ENCODE results near the gene ELF4. TPM values are rescaled to one million over a fixed set of nuclear protein-coding genes. Genes with fewer than 3 reads are reported as not detected.

ELF4 gene
- total and polyA plus RNA-seq, 9 of the 15 experiments (the other 6 are each of a cell fraction or from before 2014, with no cell fraction given): 5.9 to 55.8 (median 25.2) TPM

DNA sequence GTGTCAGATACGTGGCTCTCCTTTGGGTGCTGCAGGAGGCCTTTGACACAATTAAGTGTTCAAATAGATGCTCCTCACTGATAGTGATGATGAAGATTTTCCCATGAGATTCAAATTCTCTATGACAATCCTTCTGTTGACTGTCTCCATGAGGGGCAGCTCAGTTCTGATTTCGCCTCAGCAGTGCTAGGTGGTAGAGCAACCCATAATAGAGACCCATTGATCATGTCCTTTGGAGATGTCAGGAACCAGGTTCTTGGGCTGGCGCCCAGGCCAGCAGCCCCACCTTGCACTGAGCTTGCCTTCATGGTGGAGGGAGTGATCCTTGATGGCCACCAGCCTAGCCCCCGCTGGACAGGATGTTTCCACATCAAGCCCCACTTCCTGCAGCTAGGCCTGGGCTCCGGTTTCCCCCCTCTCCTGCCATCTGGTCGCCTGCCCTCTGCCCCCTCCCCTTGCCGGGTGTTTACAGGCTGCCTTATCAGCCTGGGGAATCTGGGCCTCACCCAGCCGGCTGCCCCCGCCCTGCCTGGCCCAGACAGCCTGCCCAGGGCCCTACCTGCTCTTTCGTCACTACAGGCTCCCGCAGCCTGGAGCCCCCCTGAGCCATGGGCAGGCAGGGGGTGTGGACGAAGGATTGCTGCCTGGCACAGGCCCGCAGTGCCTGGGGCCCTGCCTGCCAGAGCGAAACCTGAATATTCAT lies 12.6 kb downstream of the ELF4 start:
- POLR2A ChIA-PET: interaction anchor here (0.7 to 3.4 kb wide), 5 partner anchors 9 to 242 kb away, joined by 3 to 11 read pairs (median 3); partner anchors contain the start of genes ELF4 and SLC25A14
- H3K79me2 ChIP-seq (ENCODE audit: control insufficient read depth, insufficient read depth, low read length): peaks cover 88% of the 10 kb centered on the region
- TF ChIP-seq POLR2G (IDR thresholded peaks at IDR 0.05; ENCODE audit: low read depth, low read length) (peak; percentile 46; the same call in 1 of the 2 replicates), MYNN (IDR thresholded peaks at IDR 0.05) (peak; percentile 76), MYNN (CRISPR knock-in tag; IDR thresholded peaks at IDR 0.05) (no peak), ETV1 (tag; conservative IDR thresholded peaks at IDR 0.05; ENCODE audit: low read depth) (peak; percentile 29; the same call in 1 of the 2 replicates), NELFE (IDR thresholded peaks at IDR 0.05; ENCODE audit: insufficient read depth, insufficient read length) (no peak), MAZ (CRISPR knock-in tag; conservative IDR thresholded peaks at IDR 0.05 in 1 of 2, IDR thresholded peaks at IDR 0.05 in 1 of 2) (peak in 1 of 2 experiments; percentile 70; a peak in 2 of 4 replicates), TCF3 (CRISPR knock-in tag; IDR thresholded peaks at IDR 0.05) (peak; percentile 31), GATAD2A (IDR thresholded peaks at IDR 0.05) (0 out of 2 replicates have a peak, but pooled peaks have one; percentile 30), RBFOX2 (IDR thresholded peaks at IDR 0.05; ENCODE audit: low read depth, low read length) (peak; percentile 44; the same call in 1 of the 2 replicates), HMGN3 (IDR thresholded peaks at IDR 0.05; ENCODE audit: borderline replicate concordance, extremely low read depth, insufficient read length, low read depth, low read length) (peak; percentile 22), MTA3 (IDR thresholded peaks at IDR 0.05; ENCODE audit: borderline replicate concordance) (0 out of 2 replicates have a peak, but pooled peaks have one; percentile 58), SMAD4 (CRISPR knock-in tag; conservative IDR thresholded peaks at IDR 0.05) (peak; percentile 62), CBFA2T3 (IDR thresholded peaks at IDR 0.05) (peak; percentile 24; the same call in 1 of the 2 replicates), KLF13 (tag; IDR thresholded peaks at IDR 0.05; ENCODE audit: borderline replicate concordance, low read depth) (no peak), CREM (IDR thresholded peaks at IDR 0.05; ENCODE audit: low read depth) (0 out of 2 replicates have a peak, but pooled peaks have one; percentile 11), FOXA1 (IDR thresholded peaks at IDR 0.05; ENCODE audit: borderline replicate concordance) (no peak), FOXK2 (conservative IDR thresholded peaks at IDR 0.05 in 1 of 2, IDR thresholded peaks at IDR 0.05 in 1 of 2; ENCODE audit: low read depth in 2 of 2) (peak; percentile 36 to 67; a peak in 2 of 4 replicates), KLF16 (IDR thresholded peaks at IDR 0.05) (0 out of 2 replicates have a peak, but pooled peaks have one; percentile 16), ARID1B (IDR thresholded peaks at IDR 0.05) (peak; percentile 43; the same call in 1 of the 2 replicates)
- TF ChIP-seq, protein P1, sequence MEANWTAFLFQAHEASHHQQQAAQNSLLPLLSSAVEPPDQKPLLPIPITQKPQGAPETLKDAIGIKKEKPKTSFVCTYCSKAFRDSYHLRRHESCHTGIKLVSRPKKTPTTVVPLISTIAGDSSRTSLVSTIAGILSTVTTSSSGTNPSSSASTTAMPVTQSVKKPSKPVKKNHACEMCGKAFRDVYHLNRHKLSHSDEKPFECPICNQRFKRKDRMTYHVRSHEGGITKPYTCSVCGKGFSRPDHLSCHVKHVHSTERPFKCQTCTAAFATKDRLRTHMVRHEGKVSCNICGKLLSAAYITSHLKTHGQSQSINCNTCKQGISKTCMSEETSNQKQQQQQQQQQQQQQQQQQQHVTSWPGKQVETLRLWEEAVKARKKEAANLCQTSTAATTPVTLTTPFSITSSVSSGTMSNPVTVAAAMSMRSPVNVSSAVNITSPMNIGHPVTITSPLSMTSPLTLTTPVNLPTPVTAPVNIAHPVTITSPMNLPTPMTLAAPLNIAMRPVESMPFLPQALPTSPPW (CRISPR knock-in tag; IDR thresholded peaks at IDR 0.05): peak; percentile 85

More for the DNA sequence above, 12.6 kb downstream of the ELF4 start:
- in situ Hi-C loops (cut with MboI): no loop called here
- Histone ChIP-seq H3K9me1 (ENCODE audit: control insufficient read depth, insufficient read depth, low read length) (peaks cover 2% of the 10 kb centered on the region), H3K27ac (ENCODE audit: extremely low read depth, low read depth, low read length) (peak overlapping the region; percentile 29; the same call in 1 of the 3 replicates), H3K9ac (ENCODE audit: insufficient read depth in 1 of 2, low read depth in 2 of 2, low read length in 2 of 2) (peak overlapping the region in 1 of 2 experiments; percentile 80; a peak in 2 of 4 replicates), H2AFZ (ENCODE audit: low read depth, low read length) (no peak overlapping the region), H3K36me3 (ENCODE audit: control insufficient read depth, insufficient read depth, low read length) (peaks cover 21% of the 10 kb centered on the region; the same call in 2 of the 3 replicates), H3K4me1 (replicated peaks in 1 of 2; ENCODE audit: control insufficient read depth in 2 of 2, insufficient read depth in 2 of 2, low read length in 2 of 2) (peaks cover 42 to 47% of the 10 kb centered on the region in 2 experiments), H3K4me2 (ENCODE audit: insufficient read depth, low read length) (peak overlapping the region; percentile 32; the same call in 1 of the 2 replicates), H3K9me3 (replicated peaks; ENCODE audit: control insufficient read depth, insufficient read depth, low read depth, low read length) (no peaks in the 10 kb centered on the region), H3K27me3 (ENCODE audit: control insufficient read depth in 2 of 2, insufficient read depth in 2 of 2, low read length in 2 of 2) (no peaks in the 10 kb centered on the region), H4K20me1 (replicated peaks; ENCODE audit: control insufficient read depth, insufficient read depth, low read length) (peaks cover 8% of the 10 kb centered on the region; the same call in 1 of the 2 replicates), H3K4me3 (no peak overlapping the region)
- FAIRE-seq (no peak), DNase-seq (ENCODE audit: extremely low read depth in 1 of 4, low spot score in 3 of 4) (peak in 3 of 4 experiments; percentile 32 to 60 (median 56)), ATAC-seq (peak; percentile 63)
- WGBS (ENCODE audit: insufficient coverage, low coverage, missing lambda C conversion rate): 52% methylated on average over 9 of the region's 14 CpGs
- BruUV-seq (replicated peaks): no TSS peak
- CTCF ChIA-PET (ENCODE audit: low intra/inter-chr PET ratio): no interaction called here
- intact Hi-C loops (cut with micrococcal nuclease): no loop called here

All from K562 (cell line).